SKM-1 (cell line): ENCODE results near the gene OVCA2.
A peak's percentile ranks its signal among the peaks of the same experiment; 100 is the strongest.

Source experiments
- DNase-seq: peaks from one replicate; lab custom pipeline; 2025; ENCODE audit not compliant: unreplicated experiment; lab: John Stamatoyannopoulos, UW

Gene OVCA2

DNA sequence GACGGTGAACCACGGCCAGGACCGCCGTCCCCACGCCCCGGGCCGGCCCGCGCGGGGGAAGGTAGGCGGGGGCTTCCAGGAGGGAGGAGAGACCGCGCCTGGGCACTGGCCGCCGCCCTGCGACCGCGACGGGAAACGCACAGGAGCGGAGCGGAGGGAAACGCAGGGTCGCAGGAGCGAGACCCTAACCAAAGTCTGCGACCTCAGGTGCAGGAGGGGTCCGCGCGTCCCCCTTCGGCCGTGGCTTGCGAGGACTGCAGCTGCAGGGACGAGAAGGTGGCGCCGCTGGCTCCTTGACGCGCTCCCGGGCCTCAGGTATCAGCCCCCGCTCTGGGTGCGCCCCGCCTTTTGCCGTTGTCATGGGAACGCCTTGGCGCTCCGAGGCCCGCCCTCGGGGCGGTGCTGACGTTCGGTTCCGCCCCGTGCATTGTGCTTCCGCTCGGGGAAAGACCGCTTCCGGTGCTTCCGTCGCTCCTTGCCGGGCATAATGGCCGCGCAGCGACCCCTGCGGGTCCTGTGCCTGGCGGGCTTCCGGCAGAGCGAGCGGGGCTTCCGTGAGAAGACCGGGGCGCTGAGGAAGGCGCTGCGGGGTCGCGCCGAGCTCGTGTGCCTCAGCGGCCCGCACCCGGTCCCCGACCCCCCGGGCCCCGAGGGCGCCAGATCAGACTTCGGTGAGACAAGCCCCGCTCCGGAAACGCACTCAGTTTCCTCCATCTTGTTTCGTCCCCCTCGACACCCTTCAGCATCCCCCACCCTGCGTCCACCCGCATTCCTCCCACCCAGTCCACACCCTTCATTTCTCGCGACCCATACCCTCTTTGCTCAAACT lies at the start of gene OVCA2:
OVCA2 (plus strand) TSS at position 462 of the 829 bp plus-strand sequence; CDS start at position 488, 26 bp downstream.
- DNase-seq: peak; percentile 54

DNA sequence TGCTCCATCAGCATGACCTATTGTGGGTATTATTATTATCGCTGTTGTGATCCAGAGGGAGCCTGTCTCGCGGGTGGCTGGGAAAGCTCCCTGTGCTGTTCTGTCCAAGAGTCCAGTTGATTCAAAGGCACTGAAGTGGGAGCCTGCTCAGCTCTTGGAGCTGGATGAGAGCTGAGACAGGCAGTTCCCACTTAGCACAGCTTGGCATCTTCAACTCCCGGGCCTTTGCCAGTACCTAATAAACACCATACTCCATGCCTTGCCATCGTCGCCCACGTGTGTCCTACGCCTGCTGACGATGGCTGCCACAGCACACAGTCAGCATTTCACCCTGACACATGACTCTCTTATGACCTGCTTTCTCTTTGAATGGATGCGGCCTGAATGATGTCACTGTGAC lies 49.3 kb upstream of the OVCA2 start:
- no peak for DNase-seq

DNA sequence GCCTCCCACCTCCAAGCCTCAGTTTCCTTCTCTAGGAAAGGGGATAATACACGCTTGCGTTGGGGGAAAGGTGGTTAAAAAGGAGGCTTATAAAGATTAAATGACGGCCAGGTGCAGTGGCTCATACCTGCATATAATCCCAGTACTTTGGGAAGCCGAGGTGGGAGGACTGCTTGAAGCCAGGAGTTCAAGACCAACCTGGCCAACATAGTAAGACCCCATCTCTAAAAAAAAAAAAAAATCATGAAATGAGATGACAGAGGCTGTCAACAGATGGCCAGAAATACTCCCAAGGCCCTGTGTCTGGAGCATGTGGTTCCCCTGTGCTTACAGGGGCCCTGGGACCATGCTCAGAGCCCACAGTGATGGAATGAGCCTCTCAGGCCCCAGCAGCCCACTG lies 47.1 kb upstream of the OVCA2 start:
- DNase-seq: no peak

DNA sequence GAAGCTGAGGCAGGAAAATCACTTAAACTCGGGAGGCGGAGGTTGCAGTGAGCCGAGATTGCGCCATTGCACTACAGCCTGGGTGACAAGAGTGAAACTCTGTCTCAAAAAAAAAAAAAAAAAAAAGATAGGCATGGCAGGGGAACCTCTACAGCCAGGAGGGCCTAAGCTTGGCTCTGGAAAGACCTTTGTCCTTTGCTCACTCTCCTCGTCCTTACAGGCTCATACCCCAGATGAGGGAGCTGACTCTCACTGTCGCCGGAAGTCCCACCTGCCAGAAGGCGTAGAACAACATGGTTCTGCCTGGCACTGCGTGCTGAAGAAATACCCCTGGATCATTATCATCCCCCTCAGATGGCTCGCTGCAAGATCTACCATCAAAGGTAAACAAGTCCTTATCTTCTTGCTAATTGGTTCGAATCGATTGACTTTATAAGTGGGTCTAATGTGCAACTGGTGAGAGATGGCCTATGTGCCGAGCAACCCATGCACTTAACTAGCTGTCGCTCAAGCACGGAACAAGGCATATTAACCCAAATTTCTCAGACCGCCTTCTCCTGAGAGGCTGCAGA lies 46.4 kb upstream of the OVCA2 start:
- no peak for DNase-seq

- no peak for DNase-seq
These were observed 45.7 kb upstream of the OVCA2 start for GRCh38 chr17:1995907-1996799.

- DNase-seq: no peak
These were observed 45.0 kb upstream of the OVCA2 start for GRCh38 chr17:1996800-1997288.

GRCh38 chr17:1997289-1997926 lies 44.4 kb upstream of the OVCA2 start:
- no peak for DNase-seq

DNA sequence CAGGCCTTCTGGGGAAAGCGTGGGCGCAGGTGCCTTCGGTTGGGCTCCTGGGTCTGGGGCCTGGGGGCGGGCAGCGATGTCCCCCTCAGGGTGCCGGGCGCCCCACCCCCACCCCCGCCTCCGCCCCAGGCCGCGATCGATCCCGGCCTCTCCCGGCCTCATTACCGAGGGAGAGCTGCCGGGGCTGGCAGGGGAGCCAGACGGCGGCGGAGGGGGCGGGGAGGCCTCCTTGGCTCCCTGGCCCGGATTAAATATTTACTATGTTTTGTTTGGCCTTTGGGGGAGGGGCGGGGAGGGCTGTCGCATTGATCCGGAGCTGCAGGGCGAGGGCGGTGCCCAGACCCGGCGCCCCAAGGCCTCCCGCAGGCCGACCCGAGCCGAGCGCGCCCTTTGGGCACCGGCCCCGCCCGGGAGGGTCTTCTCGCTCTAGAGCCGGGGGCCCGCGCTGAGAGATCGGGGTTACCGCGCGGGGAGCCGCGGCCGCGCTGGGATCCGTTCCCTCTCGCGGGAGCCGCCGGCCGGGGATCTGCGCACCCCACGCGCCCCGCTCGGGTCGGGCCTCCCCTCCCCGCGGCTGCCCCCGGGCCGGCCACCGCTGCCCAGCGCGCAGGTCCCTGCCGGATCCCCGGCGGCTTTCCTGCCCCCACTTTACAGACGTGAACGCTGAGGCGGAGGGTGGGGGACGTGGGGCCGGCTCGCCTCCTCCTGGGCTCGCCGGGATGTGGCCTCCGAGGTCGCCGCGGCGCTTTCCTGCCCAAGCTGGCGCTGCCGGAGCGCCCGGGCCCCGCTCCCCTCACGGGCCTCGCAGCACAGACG lies 43.7 kb upstream of the OVCA2 start:
- DNase-seq: no peak

DNA sequence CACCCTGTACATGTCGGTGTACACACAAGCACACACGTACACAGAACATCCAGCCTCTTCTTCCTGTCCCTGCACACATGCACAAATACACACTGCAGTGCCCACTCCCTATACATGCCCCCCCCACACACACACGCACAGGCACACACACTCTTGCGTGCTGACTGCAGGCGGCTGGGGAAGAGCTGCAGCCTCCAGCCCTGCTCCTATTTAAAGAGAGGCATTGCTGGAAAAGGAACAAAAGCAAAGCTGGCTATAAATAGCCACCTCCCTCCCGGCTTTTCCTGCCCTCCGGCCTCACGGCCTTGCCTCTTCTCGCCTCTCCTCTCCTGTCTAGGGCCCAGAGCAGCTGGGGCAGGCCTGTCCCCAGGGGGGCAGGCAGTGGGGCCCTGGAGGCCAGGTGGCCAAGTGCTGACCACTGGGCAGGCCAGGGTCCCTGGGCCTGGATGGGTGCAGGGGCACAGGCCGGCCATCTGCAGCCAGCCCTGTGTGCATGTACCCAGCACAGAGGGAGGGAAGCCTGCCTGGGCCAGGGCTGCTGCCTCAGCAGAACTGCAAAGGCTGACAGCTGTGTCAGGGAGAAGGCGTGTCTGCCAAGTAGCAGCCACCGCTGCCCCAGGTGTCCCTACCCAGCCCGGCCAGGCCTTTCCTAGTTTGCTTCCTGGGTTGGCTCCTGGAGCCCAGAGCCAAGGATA lies 42.1 kb upstream of the OVCA2 start:
- no peak for DNase-seq

DNA sequence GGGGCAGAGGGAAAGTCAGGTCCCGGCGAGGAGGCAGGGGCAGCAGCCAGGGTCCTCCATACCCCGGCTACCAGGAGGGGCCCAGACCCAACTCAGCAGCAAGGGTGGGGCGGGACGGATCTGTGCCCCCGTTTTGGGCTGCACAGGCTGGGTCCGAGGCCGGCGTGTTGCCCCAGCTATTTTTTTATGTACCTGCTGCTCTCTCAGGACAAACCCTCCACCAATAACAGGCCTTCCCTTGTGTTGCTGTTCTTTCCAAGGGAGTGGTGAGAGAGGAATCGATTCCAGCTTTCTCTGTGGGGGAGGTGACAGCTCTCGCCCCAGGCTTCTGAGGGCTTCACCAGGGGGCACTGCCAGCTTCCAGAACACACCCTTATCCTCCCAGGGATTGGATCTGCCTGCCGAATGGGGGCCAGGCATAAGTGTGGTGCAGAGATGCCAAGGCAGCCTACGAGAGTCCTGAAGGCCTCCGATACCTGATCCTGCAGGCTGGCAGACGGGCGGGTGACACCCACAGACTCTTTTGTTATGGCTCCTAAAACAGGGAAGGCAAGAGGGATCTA lies 39.0 kb upstream of the OVCA2 start:
- DNase-seq: no peak

DNA sequence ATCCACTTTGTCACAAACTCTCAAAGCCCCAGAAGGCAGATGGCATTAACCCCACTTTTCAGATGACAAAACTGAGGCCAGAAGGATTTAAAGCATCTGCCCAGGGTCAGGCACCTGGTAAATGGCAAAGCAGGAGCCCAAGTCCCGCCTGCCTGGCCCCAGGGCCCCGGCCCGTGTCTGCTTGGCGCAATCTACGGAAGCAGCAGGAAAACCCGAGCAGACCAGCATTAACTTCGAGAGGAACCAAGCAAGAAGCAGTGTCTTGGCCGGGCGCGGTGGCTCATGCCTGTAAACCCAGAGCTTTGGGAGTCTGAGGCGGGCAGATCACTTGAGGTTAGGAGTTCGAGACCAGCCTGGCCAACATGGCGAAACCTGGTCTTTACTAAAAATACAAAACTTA lies 38.3 kb upstream of the OVCA2 start:
- no peak for DNase-seq

- no peak for DNase-seq
These were observed 37.3 kb upstream of the OVCA2 start for GRCh38 chr17:2004435-2004952.

DNA sequence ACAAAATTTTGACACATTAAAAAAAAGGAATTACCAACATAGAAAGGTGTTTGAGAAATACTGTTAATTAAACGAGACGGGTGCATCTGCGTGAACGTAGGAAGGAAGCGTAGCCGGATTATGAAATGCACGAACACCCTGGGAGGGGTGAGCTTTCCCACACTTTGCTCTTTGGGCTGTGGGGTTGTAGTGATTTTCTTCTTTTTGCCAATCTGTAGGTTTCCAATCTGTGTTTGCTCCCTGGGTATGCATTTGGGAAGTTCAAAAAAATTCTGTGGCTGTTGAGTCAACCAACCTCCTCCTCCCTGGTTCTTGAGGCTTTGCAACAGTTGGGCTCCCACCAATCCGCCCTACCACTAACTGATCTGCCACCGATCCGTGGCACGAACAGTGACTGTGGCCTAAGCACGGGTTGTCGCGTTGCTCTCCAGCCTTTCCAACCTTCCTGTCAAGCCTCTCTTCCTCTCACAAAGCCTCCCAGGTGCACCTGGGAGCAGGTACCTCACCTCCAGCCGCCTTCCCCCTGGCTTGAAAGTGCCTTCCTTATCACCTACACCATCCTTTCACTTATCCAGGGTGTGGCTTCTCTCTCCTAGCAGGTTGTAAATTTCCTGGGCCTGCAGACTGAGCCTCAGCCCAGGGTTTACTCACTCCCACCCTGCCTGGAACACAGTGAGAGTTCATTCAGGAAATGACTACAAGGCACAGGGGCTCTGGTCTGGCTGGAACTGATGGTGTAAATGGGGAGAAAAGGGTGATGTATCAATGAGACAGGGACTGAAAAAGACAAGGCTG lies 33.3 kb upstream of the OVCA2 start:
- DNase-seq: no peak

DNA sequence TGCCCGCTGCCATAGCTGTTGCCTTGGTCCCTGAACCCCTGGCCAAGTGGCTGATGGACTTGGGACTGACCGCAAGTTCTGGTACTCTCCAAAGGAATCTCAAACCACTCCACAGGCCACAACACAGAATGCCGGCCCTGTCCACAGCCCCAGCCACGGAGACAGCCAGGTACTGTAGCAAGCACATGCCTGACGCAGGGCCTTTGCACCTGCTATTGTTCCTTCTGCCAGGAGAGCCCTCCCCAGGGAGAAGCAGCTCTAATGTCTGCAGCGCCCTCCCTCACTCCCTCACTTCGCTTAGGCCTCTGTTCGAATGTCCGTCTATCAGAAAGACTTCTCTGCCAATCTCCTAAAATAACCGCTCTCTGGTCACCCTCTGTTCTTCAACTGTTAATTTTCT lies 32.1 kb upstream of the OVCA2 start:
- no peak for DNase-seq

DNA sequence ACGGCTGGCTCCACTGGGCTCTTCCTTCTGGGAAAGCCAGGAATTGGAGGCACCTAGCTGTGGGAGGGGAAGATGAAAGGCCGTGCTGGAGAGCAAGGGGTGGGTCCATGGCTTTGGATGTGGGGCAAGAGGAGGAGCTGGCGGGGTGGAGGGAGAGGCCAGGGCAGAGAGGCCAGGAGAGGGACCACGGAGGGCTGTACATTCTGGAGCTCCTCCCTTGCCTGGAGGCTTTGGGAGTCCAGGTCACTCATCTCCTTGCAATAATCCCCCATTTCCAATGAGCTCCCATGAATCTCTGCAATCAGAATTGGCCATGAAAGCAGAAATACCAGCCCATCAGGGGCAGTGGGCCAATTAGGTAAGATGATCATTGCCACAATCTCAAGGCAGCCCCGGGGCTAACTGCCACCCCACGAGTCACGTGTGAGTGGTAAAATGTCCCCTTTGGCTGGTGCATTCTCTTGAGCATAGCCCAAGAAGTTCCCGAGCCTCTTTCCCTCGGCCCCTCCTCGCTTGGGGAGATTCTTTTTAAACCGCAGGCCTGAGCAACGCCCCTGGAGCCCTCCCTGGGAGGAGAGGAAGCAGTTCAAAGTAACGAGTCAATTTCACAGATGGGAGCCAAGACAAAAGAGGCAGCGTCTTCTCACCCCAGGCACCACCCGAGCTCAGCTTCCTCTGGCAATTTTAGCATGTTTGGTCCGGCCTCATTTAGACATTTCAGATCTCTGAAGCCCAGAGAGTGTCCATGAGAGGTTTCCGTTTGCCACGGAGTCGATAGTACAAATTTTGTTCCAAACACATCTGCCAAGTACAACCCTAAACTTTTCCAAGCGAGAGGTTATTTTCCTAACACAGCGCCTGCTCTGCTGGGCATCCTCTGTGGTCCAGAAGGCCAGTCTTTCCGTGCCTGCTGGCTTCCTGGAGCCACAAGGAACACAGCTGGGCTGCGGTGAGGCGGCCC lies 30.1 kb upstream of the OVCA2 start:
- DNase-seq: no peak

- DNase-seq: no peak
These were observed 29.3 kb upstream of the OVCA2 start for GRCh38 chr17:2012499-2012898.
